ENCODE results near the gene MOGAT1. TPM values are rescaled to one million over a fixed set of nuclear protein-coding genes. Genes with fewer than 3 reads are reported as not detected.

MOGAT1 gene
- total RNA-seq, 1 experiment from 2014 or later: not detected

- no peak overlapping the region for H3K27ac ChIP-seq (ENCODE audit: low read depth, low read length, poor library complexity, severe bottlenecking)
- H3K4me1 ChIP-seq (ENCODE audit: insufficient read depth, low read length, poor library complexity, severe bottlenecking): peaks cover 8% of the 10 kb centered on the region
- H3K36me3 ChIP-seq (ENCODE audit: insufficient read depth, low read length, poor library complexity, severe bottlenecking): no peaks in the 10 kb centered on the region
- no TSS peak for BruUV-seq (replicated peaks)
- no peak for TF ChIP-seq EZH2 (IDR thresholded peaks at IDR 0.05; ENCODE audit: borderline replicate concordance, low read depth, low read length, poor library complexity, severe bottlenecking)
- TF ChIP-seq CTCF (conservative IDR thresholded peaks at IDR 0.05; ENCODE audit: low read depth, low read length): no peak
- ChIA-PET CTCF (interaction anchor here (0.7 kb wide), 1 partner anchor 20 kb away, joined by 7 read pairs; no protein-coding TSS in a partner anchor), POLR2A (ENCODE audit: low non-redundant PET) (interaction anchor here (0.6 kb wide), 1 partner anchor 23 kb away, joined by 3 read pairs; no protein-coding TSS in a partner anchor)
- intact Hi-C loops (cut with micrococcal nuclease; ENCODE audit: unreplicated experiment): no loop called here
- no peak for DNase-seq (ENCODE audit: low spot score)
- H3K4me3 ChIP-seq (ENCODE audit: low read depth, low read length, poor library complexity, severe bottlenecking): no peak overlapping the region
- H3K9me3 ChIP-seq (ENCODE audit: low read depth, low read length, poor library complexity, severe bottlenecking): no peaks in the 10 kb centered on the region
- H3K27me3 ChIP-seq (replicated peaks; ENCODE audit: insufficient read depth, low read depth, low read length, poor library complexity): no peaks in the 10 kb centered on the region
These were observed 14.8 kb downstream of the MOGAT1 start for GRCh38 chr2:222686086-222686750.

GRCh38 chr2:222688917-222689316, 17.5 kb downstream of the MOGAT1 start:
- H3K27ac ChIP-seq (ENCODE audit: low read depth, low read length, poor library complexity, severe bottlenecking): no peak overlapping the region
- H3K9me3 ChIP-seq (ENCODE audit: low read depth, low read length, poor library complexity, severe bottlenecking): no peaks in the 10 kb centered on the region
- intact Hi-C loops (cut with micrococcal nuclease; ENCODE audit: unreplicated experiment): no loop called here
- H3K4me3 ChIP-seq (ENCODE audit: low read depth, low read length, poor library complexity, severe bottlenecking): no peak overlapping the region
- H3K27me3 ChIP-seq (replicated peaks; ENCODE audit: insufficient read depth, low read depth, low read length, poor library complexity): no peaks in the 10 kb centered on the region
- H3K4me1 ChIP-seq (ENCODE audit: insufficient read depth, low read length, poor library complexity, severe bottlenecking): peaks cover 8% of the 10 kb centered on the region
- no peak for TF ChIP-seq CTCF (conservative IDR thresholded peaks at IDR 0.05; ENCODE audit: low read depth, low read length)
- TF ChIP-seq EZH2 (IDR thresholded peaks at IDR 0.05; ENCODE audit: borderline replicate concordance, low read depth, low read length, poor library complexity, severe bottlenecking): no peak
- peak; percentile 32 for DNase-seq (ENCODE audit: low spot score)
- H3K36me3 ChIP-seq (ENCODE audit: insufficient read depth, low read length, poor library complexity, severe bottlenecking): no peaks in the 10 kb centered on the region
- no TSS peak for BruUV-seq (replicated peaks)
- POLR2A ChIA-PET (ENCODE audit: low non-redundant PET): no interaction called here
- CTCF ChIA-PET: no interaction called here

GRCh38 chr2:222689322-222689721, 17.9 kb downstream of the MOGAT1 start:
- TF ChIP-seq CTCF (conservative IDR thresholded peaks at IDR 0.05; ENCODE audit: low read depth, low read length): no peak
- no peak for TF ChIP-seq EZH2 (IDR thresholded peaks at IDR 0.05; ENCODE audit: borderline replicate concordance, low read depth, low read length, poor library complexity, severe bottlenecking)
- Histone ChIP-seq H3K27me3 (replicated peaks; ENCODE audit: insufficient read depth, low read depth, low read length, poor library complexity) (no peaks in the 10 kb centered on the region), H3K9me3 (ENCODE audit: low read depth, low read length, poor library complexity, severe bottlenecking) (no peaks in the 10 kb centered on the region), H3K4me3 (ENCODE audit: low read depth, low read length, poor library complexity, severe bottlenecking) (no peak overlapping the region), H3K36me3 (ENCODE audit: insufficient read depth, low read length, poor library complexity, severe bottlenecking) (no peaks in the 10 kb centered on the region), H3K4me1 (ENCODE audit: insufficient read depth, low read length, poor library complexity, severe bottlenecking) (peaks cover 8% of the 10 kb centered on the region), H3K27ac (ENCODE audit: low read depth, low read length, poor library complexity, severe bottlenecking) (no peak overlapping the region)
- ChIA-PET POLR2A (ENCODE audit: low non-redundant PET) (no interaction called here), CTCF (interaction anchor here (0.6 kb wide), 1 partner anchor 46 kb away, joined by 4 read pairs; no protein-coding TSS in a partner anchor)
- intact Hi-C loops (cut with micrococcal nuclease; ENCODE audit: unreplicated experiment): no loop called here
- DNase-seq (ENCODE audit: low spot score): no peak
- BruUV-seq (replicated peaks): no TSS peak

Measured in A673 (cell line).